Sigmoid colon (tissue), 3 donors: ENCODE measurements around the gene FKBP7.

ENCODE experiments used
- POLR2A ChIP-seq, 2 donors: fragments of 450-650 bp; IDR thresholded peaks; one replicate each; pipeline ENCODE4 v1.6.1; 2016; ENCODE audit warnings: antibody characterized with exemption in 2 of 2, mild to moderate bottlenecking in 2 of 2, moderate library complexity in 2 of 2
- TF ChIP-seq, protein P1 (sequence below), 4 experiments: fragments of 450-650 bp in 3 of 4; fragments of 200-600 bp in 1 of 4; IDR thresholded peaks; one replicate each; pipeline ENCODE4 v1.5.1; 2016 to 2019; ENCODE audit warnings: antibody characterized with exemption in 4 of 4, mild to moderate bottlenecking in 3 of 4, moderate library complexity in 2 of 4

DNA sequence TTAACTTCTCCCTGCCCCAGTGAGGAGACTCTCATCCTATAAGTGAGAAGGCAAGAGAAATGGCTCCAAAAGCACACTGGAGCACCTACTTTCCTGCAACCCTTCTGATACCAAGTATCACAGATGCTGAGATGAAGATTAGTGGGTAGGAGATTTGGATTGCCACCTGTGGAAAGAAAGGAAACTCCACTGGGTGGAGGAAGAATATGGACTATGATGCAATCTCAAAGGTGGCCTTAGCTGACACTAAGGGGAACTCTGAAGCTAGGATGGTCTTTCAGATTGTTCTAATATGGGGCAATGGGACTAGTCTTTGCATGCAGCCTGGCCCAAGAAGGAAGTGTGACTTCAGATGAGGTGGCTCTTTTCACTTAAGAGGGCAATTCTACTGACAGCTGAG lies 49.1 kb downstream of the FKBP7 start:
- TF ChIP-seq, protein P1, sequence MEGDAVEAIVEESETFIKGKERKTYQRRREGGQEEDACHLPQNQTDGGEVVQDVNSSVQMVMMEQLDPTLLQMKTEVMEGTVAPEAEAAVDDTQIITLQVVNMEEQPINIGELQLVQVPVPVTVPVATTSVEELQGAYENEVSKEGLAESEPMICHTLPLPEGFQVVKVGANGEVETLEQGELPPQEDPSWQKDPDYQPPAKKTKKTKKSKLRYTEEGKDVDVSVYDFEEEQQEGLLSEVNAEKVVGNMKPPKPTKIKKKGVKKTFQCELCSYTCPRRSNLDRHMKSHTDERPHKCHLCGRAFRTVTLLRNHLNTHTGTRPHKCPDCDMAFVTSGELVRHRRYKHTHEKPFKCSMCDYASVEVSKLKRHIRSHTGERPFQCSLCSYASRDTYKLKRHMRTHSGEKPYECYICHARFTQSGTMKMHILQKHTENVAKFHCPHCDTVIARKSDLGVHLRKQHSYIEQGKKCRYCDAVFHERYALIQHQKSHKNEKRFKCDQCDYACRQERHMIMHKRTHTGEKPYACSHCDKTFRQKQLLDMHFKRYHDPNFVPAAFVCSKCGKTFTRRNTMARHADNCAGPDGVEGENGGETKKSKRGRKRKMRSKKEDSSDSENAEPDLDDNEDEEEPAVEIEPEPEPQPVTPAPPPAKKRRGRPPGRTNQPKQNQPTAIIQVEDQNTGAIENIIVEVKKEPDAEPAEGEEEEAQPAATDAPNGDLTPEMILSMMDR (IDR thresholded peaks at IDR 0.05): no peak
- TF ChIP-seq POLR2A (IDR thresholded peaks at IDR 0.05): no peak
